RWPE2 (cell line): ENCODE data around the gene SMPX.

Experiments
- ATAC-seq: fragments of 200-7000 bp; cut with Tn5 transposase; 3 replicates; pipeline ENCODE4 v1.9.1; 2021; ENCODE audit warnings: low read depth
- DNase-seq: peaks from one replicate; pipeline ENCODE4 v3.0.0-alpha.2; 2020; ENCODE audit warnings: low spot score
- H3K27ac ChIP-seq: fragments of 450-650 bp; 2 replicates; pipeline ENCODE4 v1.5.1; 2017; ENCODE audit warnings: mild to moderate bottlenecking; ENCODE audit not compliant: poor library complexity, severe bottlenecking
- H3K27me3 ChIP-seq: fragments of 250-450 bp; sonication (Bioruptor Pico); 2 replicates; pipeline ENCODE4 v1.5.1; 2021; ENCODE audit warnings: mild to moderate bottlenecking, moderate library complexity; ENCODE audit not compliant: insufficient read depth, poor library complexity, severe bottlenecking
- H3K36me3 ChIP-seq: fragments of 250-450 bp; sonication (Bioruptor Pico); 2 replicates; pipeline ENCODE4 v1.5.1; 2020; ENCODE audit warnings: low read depth, mild to moderate bottlenecking, moderate library complexity
- H3K4me1 ChIP-seq: fragments of 250-450 bp; sonication (Bioruptor Pico); 2 replicates; pipeline ENCODE4 v1.5.1; 2021; ENCODE audit warnings: mild to moderate bottlenecking, moderate library complexity; ENCODE audit not compliant: insufficient read depth, poor library complexity, severe bottlenecking
- H3K4me3 ChIP-seq: fragments of 250-450 bp; sonication (Bioruptor Pico); 2 replicates; pipeline ENCODE4 v1.5.1; 2021; ENCODE audit warnings: mild to moderate bottlenecking, moderate library complexity; ENCODE audit not compliant: severe bottlenecking
- H3K9me3 ChIP-seq: fragments of 250-450 bp; sonication (Bioruptor Pico); 2 replicates; pipeline ENCODE4 v1.5.1; 2021; ENCODE audit warnings: mild to moderate bottlenecking, moderate library complexity; ENCODE audit not compliant: severe bottlenecking
- TF ChIP-seq, protein P1 (sequence below): fragments of 450-650 bp; IDR thresholded peaks from one replicate; pipeline ENCODE4 v1.5.1; 2017; ENCODE audit warnings: mild to moderate bottlenecking, moderate library complexity; ENCODE audit not compliant: poor library complexity, severe bottlenecking

SMPX gene

DNA sequence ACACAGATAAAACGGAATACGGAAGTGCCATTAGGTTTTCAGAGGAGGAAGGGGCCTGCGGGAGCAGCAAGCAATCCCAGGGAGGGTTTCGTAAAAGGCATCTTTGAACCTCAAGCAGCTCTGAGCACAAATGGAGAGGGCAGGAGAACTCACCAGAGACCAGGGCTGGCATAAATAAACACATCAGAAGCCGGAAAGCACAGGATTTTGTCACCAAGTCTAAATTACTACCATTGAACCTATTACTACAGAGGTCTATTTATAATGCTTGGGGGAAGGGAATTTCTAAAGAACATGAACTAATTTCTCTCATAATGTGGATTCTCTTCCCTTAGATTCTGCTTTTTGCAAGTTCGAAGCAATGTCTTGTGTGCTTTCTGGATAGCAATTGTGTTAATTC, 41.9 kb upstream of the SMPX start:
- ATAC-seq = no peak
- H3K27ac ChIP-seq = no peak overlapping the region
- H3K4me3 ChIP-seq = no peak overlapping the region

GRCh38 chrX:21798677-21799219, 40.8 kb upstream of the SMPX start:
- Histone ChIP-seq H3K27me3 (no peaks in the 10 kb centered on the region), H3K36me3 (no peaks in the 10 kb centered on the region), H3K4me1 (no peaks in the 10 kb centered on the region), H3K27ac (peak overlapping the region; percentile 46), H3K4me3 (no peak overlapping the region), H3K9me3 (no peaks in the 10 kb centered on the region)
- ATAC-seq = peak; percentile 98
- TF ChIP-seq, protein P1, sequence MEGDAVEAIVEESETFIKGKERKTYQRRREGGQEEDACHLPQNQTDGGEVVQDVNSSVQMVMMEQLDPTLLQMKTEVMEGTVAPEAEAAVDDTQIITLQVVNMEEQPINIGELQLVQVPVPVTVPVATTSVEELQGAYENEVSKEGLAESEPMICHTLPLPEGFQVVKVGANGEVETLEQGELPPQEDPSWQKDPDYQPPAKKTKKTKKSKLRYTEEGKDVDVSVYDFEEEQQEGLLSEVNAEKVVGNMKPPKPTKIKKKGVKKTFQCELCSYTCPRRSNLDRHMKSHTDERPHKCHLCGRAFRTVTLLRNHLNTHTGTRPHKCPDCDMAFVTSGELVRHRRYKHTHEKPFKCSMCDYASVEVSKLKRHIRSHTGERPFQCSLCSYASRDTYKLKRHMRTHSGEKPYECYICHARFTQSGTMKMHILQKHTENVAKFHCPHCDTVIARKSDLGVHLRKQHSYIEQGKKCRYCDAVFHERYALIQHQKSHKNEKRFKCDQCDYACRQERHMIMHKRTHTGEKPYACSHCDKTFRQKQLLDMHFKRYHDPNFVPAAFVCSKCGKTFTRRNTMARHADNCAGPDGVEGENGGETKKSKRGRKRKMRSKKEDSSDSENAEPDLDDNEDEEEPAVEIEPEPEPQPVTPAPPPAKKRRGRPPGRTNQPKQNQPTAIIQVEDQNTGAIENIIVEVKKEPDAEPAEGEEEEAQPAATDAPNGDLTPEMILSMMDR = no peak
- DNase-seq = no peak

More for the DNA sequence above, 41.9 kb upstream of the SMPX start:
- Histone ChIP-seq H3K27me3 (no peaks in the 10 kb centered on the region), H3K4me1 (no peaks in the 10 kb centered on the region), H3K36me3 (no peaks in the 10 kb centered on the region), H3K9me3 (no peaks in the 10 kb centered on the region)
- TF ChIP-seq, protein P1 = no peak
- no peak for DNase-seq

GRCh38 chrX:21781976-21782375, 24.1 kb upstream of the SMPX start:
- no peak overlapping the region for H3K27ac ChIP-seq
- TF ChIP-seq, protein P1 = no peak

GRCh38 chrX:21781525-21781924, 23.6 kb upstream of the SMPX start:
- Histone ChIP-seq H3K4me3 (no peak overlapping the region), H3K27ac (no peak overlapping the region), H3K27me3 (no peaks in the 10 kb centered on the region), H3K4me1 (no peaks in the 10 kb centered on the region), H3K36me3 (no peaks in the 10 kb centered on the region), H3K9me3 (no peaks in the 10 kb centered on the region)
- TF ChIP-seq, protein P1 = no peak
- DNase-seq (no peak), ATAC-seq (no peak)

More at GRCh38 chrX:21781976-21782375, 24.1 kb upstream of the SMPX start:
- Histone ChIP-seq H3K4me1 (no peaks in the 10 kb centered on the region), H3K36me3 (no peaks in the 10 kb centered on the region), H3K4me3 (no peak overlapping the region), H3K9me3 (no peaks in the 10 kb centered on the region), H3K27me3 (no peaks in the 10 kb centered on the region)
- ATAC-seq (no peak), DNase-seq (no peak)

GRCh38 chrX:21779095-21779494, 21.2 kb upstream of the SMPX start:
- Histone ChIP-seq H3K27ac (no peak overlapping the region), H3K36me3 (no peaks in the 10 kb centered on the region), H3K9me3 (no peaks in the 10 kb centered on the region), H3K4me3 (no peak overlapping the region), H3K4me1 (no peaks in the 10 kb centered on the region), H3K27me3 (no peaks in the 10 kb centered on the region)
- TF ChIP-seq, protein P1 = no peak
- no peak for DNase-seq
- ATAC-seq = no peak
